ENCODE data around the gene TSHR. TPM values are rescaled to one million over a fixed set of nuclear protein-coding genes. Genes with fewer than 3 reads are reported as not detected.
A peak's percentile ranks its signal among the peaks of the same experiment; 100 is the strongest.
"Not testable (repeated sequence)": the region's sequence is repeated elsewhere in the genome, so short reads cannot be mapped to it uniquely, and the experiment has no call there.

Gene TSHR
- total RNA-seq = not detected

DNA sequence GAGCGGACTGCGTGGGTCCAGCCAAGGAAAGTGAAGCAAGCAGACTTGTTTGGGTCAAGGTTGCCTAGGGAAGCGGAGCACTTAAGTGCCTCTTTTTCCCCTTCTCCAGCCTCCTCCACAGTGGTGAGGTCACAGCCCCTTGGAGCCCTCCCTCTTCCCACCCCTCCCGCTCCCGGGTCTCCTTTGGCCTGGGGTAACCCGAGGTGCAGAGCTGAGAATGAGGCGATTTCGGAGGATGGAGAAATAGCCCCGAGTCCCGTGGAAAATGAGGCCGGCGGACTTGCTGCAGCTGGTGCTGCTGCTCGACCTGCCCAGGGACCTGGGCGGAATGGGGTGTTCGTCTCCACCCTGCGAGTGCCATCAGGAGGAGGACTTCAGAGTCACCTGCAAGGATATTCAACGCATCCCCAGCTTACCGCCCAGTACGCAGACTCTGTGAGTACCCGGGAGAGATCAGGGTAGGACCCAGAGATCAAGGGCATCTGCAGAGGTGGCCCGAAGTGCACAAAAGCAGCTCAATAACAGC lies at the start of gene TSHR:
Gene TSHR (plus strand): TSS at position 206 of the 526 bp plus-strand sequence. CDS start 60 bp downstream, at position 266.
- no peaks in the 10 kb centered on the region for H3K36me3 Mint-ChIP-seq
- H3K4me3 Mint-ChIP-seq = peak within 1 kb of the TSS; percentile 73
- peaks cover 45% of the 10 kb centered on the region for H3K4me1 Mint-ChIP-seq
- H3K27me3 Mint-ChIP-seq = peaks cover 41% of the 10 kb centered on the region
- DNase-seq = no peak
- H3K9me3 Mint-ChIP-seq = no peaks in the 10 kb centered on the region
- H3K27ac Mint-ChIP-seq = no peak within 1 kb of the TSS

DNA sequence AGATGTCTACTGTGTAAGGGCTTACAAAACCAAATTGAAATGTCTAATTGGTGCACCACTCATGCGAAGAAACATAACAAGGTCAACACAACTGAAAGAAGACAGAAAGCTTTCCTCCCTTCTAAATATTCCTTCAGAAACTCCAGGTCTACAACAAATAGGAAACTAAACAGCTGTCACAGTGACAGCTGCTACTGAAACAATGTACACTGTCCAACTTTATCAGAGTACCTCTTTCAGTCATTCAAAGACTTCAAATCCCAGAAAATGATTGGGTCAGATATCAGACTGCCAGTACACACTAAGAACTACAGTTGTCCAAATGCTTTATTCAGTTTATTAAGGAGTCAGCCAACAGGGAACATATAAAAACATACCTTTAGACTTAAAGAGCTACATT lies 49.1 kb upstream of the TSHR start:
- Mint-ChIP-seq H3K4me1 (no peaks in the 10 kb centered on the region), H3K4me3 (no peak overlapping the region), H3K27ac (no peak overlapping the region), H3K27me3 (no peaks in the 10 kb centered on the region), H3K9me3 (no peaks in the 10 kb centered on the region), H3K36me3 (peaks cover 25% of the 10 kb centered on the region)
- no peak for DNase-seq

DNA sequence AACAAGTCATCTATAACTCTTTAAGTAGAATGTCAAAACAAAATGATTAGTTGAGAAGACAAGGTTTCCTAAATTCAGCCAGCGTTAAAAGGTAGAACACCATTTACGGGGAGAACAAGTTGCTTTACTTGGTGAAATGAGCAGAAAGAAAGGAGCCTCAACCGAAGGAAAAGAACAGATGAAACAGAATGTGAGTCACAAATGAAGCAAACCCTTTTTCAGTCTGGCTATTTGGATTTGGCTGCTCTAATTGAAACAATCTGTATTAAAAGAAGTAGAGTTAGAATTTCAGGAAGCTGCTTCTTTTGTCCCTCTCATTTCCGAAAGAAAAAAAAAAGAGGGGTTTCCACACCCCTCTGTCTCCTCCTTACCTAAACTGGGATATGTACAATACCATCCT lies 48.5 kb upstream of the TSHR start:
- Mint-ChIP-seq H3K9me3 (no peaks in the 10 kb centered on the region), H3K4me3 (no peak overlapping the region), H3K4me1 (no peaks in the 10 kb centered on the region), H3K27ac (no peak overlapping the region), H3K27me3 (no peaks in the 10 kb centered on the region), H3K36me3 (peaks cover 25% of the 10 kb centered on the region)
- DNase-seq = no peak

DNA sequence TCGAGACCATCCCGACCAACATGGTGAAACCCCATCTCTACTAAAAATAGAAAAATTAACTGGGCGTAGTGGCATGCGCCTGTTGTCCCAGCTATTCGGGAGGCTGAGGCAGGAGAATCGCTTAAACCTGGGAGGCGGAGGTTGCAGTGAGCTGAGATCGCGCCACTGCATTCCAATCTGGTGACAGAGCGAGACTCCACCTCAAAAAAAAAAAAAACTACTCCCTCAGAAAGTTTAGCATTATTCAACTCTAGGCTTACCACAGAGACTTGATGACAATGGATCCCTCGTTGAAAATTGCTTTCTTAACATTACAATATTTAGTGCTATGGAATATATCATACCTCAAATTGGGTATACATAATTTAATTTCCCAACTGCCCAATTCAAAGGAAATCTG lies 43.4 kb upstream of the TSHR start:
- H3K27me3 Mint-ChIP-seq, DNase-seq, H3K4me1 Mint-ChIP-seq, H3K27ac Mint-ChIP-seq, H3K4me3 Mint-ChIP-seq, H3K9me3 Mint-ChIP-seq: not testable (repeated sequence)
- peaks cover 25% of the 10 kb centered on the region for H3K36me3 Mint-ChIP-seq

DNA sequence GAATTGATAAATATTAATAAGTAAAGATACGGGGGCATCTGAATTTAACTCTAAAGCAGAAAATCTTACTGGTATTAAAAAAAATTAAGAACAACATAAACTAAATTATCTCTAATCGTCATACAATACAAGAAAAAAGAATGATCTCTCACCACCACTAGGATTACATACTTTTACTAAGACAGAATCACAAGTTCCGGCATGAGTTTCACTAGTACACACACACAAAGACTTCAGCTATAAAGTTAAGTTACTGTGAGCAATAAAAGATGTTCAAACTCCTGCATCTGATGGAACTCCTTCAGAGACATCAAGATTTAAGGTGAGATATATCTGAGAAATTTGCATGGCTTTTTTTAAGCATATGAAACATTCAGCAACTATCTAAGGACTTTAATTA lies 35.8 kb upstream of the TSHR start:
- H3K4me3 Mint-ChIP-seq = no peak overlapping the region
- H3K27me3 Mint-ChIP-seq = no peaks in the 10 kb centered on the region
- H3K9me3 Mint-ChIP-seq = no peaks in the 10 kb centered on the region
- peaks cover 6% of the 10 kb centered on the region for H3K4me1 Mint-ChIP-seq
- H3K27ac Mint-ChIP-seq = no peak overlapping the region
- no peak for DNase-seq
- peaks cover 26% of the 10 kb centered on the region for H3K36me3 Mint-ChIP-seq

DNA sequence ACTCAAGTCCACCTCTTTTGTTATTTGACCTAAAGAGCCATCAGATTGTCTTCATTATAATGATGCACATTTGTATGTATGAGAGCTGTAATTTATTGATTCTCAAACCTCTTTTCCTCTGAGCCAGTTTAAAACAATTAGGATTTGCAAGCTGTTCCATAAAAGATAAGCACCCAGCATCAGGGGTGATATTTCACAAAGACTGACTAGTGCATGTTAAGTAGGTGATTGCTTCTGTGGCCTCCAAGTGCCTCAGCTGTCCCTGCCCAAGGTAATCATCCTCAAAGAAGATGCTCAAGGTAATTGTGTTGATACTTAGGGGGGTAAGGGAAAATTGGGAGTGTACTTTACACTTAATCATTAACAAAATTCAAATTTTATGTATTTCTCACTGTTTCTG lies 32.1 kb upstream of the TSHR start:
- Mint-ChIP-seq H3K4me1 (peaks cover 12% of the 10 kb centered on the region), H3K4me3 (no peak overlapping the region), H3K27me3 (no peaks in the 10 kb centered on the region), H3K36me3 (peaks cover 38% of the 10 kb centered on the region), H3K27ac (no peak overlapping the region), H3K9me3 (peaks cover 5% of the 10 kb centered on the region)
- DNase-seq = no peak

DNA sequence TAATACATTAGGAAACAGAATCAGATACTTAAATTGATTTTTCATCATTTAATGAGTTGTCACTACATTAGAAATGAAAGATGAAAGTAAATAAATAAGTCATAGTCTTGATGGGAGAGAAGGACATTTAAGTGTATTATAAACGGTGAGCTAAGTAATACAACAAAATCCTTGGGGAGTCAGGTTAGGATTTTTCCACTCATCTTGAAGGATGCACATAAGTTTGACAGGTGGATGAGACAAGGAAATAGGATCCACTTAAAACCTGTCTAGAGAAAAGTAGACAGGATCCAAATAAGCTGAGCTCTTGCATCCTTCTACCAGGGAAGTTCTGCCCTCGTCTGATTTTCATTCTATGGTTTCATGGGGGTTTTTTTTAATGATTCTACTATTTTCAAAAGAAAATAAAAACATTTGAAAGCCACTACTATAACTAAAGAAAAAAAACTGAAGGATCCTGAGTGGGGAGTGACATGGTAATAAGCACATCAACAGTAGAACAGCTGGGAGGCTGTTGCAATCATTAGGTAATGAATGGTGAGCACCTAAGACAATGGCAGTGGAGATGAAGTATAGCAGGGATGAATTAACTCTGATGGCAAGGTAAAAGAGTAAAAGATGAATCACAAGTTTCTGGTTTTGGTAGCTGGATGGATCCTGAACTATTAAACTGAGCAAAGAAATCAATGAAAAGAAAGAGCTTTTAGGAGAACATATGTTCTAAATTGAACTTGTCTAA lies 30.9 kb upstream of the TSHR start:
- Mint-ChIP-seq H3K36me3 (peaks cover 50% of the 10 kb centered on the region), H3K4me1 (peaks cover 12% of the 10 kb centered on the region), H3K27ac (no peak overlapping the region), H3K4me3 (no peak overlapping the region), H3K27me3 (no peaks in the 10 kb centered on the region), H3K9me3 (peaks cover 8% of the 10 kb centered on the region)
- DNase-seq = no peak

DNA sequence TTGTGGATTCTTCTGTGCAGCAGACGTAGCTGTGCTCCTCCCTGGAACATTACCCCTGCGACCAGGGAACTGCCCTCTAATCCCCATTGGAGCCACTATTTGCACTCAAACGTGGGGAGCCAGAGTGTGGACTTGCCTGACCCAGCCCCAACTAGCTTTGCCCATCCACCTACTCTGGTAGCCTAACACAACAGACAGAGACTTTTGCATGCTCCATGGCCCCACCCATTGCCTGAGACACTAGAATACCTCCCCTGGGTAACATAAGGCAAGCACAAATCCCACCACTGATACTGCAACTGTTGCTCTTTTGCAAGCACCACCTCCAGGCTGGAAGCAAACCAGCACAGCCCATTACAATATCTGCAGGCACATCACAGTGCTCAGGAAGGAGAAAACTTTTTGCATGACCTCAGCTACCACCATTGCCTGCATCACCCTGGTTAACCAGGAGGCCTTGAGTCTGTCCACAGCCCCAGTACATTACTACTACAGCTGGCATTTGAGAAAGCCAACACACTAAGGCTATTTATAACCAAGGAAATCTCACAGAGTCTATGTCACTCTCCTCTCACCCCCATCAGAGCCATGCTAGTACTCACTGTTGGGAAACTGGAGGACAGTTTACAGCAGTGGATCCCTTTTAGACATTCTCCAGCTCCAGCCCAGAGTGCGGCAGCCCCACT lies 28.9 kb upstream of the TSHR start:
- Mint-ChIP-seq H3K4me3 (no peak overlapping the region), H3K9me3 (peaks cover 12% of the 10 kb centered on the region), H3K27ac (no peak overlapping the region), H3K4me1 (peaks cover 29% of the 10 kb centered on the region), H3K36me3 (peaks cover 62% of the 10 kb centered on the region), H3K27me3 (no peaks in the 10 kb centered on the region)
- DNase-seq = no peak

DNA sequence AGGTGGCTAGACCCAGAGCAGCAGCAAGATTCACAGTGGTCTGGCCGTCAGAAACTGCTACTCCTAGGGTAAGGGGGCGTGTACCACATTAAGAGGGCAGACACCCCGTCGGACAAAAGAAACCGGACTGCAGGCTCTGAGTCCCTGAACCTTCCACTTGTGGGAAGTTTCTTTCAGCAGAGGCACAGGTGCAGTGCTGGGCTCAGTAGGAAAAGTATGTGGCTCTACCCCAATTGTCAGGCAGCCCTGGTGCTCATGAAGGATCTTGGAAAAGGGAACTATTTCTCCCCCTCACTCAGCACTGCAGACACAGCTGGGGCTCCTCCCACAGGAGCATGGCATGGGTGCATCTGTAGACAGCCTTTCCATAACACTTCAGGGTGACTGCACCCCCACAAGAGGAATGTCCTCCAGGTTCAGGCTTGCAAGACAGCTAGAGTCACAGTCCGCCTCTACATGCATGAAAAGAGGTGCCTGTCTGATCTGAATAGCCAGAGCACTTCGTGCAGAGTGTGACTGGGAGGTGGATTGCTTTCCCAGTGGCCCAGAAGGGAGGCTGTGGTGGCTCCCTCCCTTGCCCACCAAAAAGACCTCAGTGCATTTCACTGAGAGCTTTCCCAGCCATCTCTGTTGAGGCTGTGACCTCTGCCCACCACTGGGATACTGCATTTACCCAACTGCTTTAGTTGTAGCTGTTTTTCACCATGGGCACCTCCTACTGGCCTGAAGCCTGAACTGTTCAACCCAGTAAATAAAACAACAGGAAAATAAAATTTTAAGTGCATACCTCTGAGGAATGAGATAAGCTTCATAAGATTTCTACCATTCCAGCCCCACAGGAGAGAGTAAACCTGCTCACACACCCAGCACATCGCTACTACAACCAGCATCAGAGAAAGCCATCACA lies 28.1 kb upstream of the TSHR start:
- Mint-ChIP-seq H3K9me3 (peaks cover 12% of the 10 kb centered on the region), H3K36me3 (peaks cover 69% of the 10 kb centered on the region), H3K27me3 (no peaks in the 10 kb centered on the region), H3K4me1 (peaks cover 37% of the 10 kb centered on the region), H3K27ac (no peak overlapping the region), H3K4me3 (no peak overlapping the region)
- DNase-seq = no peak

DNA sequence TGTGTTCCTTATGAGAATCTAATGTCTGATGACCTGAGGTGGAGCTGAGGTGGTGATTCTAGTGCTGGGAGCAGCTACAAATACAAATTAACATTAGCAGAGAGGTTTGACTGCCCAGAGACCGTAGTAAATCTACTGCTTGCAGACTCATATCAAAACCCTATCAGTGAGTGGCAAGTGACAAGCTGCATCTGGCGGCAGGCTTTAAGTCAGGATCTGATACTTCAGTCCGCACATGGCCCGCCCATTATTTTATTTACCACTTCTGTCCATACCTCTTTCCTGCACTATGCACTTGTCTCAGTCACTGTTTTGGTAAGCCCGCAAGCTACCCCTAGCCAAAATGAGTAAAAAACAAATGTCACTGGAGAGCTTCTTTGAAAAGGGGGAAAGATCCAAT lies 25.3 kb upstream of the TSHR start:
- Mint-ChIP-seq H3K4me1 (peaks cover 35% of the 10 kb centered on the region), H3K9me3 (peaks cover 12% of the 10 kb centered on the region), H3K4me3 (peak overlapping the region; percentile 35), H3K36me3 (peaks cover 72% of the 10 kb centered on the region), H3K27me3 (no peaks in the 10 kb centered on the region), H3K27ac (peak overlapping the region; percentile 90)
- no peak for DNase-seq

DNA sequence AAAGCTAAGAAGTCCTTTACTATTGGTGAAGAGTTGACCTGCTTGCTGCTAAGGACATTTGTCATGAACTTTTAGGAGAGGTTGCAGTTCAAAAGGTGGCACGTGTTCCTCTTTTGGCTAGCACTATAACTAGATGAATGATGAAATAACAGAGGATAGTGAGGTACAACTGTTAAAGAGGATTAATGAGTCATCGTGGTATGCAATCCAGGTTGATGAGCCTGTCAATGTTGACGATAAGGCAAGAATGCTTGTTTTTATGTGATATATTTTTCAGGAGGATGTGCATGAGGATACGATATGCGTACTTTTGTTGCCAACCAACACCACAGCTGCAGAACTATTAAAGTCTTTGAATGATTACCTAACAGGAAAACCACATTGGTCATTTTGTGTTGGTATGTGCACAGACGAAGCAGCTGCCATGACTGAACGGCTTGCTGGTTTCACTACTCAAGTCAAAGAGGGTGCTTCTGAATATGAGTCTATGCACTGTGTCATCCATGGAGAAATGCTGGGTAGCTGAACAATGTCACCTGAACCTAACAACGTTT lies 24.5 kb upstream of the TSHR start:
- peaks cover 28% of the 10 kb centered on the region for H3K4me1 Mint-ChIP-seq
- peak overlapping the region; percentile 22 for H3K4me3 Mint-ChIP-seq
- H3K27ac Mint-ChIP-seq = peak overlapping the region; percentile 90
- H3K9me3 Mint-ChIP-seq = peaks cover 9% of the 10 kb centered on the region
- DNase-seq = peak; percentile 59
- no peaks in the 10 kb centered on the region for H3K27me3 Mint-ChIP-seq
- peaks cover 67% of the 10 kb centered on the region for H3K36me3 Mint-ChIP-seq

DNA sequence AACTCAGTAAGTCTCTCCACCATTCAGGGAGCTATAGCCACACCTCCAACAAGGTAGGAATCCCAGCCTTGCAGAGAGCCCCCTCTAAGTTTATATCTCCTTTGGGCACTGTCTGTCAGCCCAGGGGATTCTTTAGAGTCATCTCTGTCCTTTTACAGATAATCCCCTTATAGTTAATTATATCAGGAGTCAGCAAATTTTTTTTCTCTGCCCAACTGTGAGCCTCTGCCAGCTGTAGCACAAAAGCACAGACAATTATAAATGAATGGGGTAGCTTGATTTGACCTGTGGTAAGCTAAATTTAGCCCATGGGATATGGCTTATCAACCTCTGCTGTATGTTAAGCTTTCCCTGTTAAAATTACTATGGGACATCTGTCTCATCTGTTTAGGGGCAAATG lies 22.1 kb upstream of the TSHR start:
- no peak for DNase-seq
- Mint-ChIP-seq H3K27me3 (no peaks in the 10 kb centered on the region), H3K9me3 (peaks cover 8% of the 10 kb centered on the region), H3K4me1 (peaks cover 28% of the 10 kb centered on the region), H3K27ac (no peak overlapping the region), H3K4me3 (no peak overlapping the region), H3K36me3 (peaks cover 57% of the 10 kb centered on the region)

DNA sequence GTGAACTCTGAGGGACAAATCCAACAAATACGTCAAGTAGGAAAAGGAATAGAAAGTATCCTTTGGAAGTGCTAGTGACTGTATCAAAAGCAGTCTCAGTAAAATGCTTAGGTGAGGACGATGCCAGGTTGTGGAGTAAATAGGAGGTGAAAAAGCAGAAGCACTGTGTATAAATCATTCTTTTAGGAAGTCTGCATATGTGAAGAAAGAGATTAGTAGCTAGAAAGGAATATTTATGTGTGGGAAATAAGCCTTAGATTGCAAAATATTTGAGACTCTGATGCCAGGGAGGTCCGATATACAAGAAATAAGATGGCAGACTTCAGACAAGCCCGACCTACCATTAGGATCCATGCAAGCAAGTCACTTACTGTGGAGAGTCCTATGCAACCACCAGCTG lies 21.7 kb upstream of the TSHR start:
- no peak for DNase-seq
- Mint-ChIP-seq H3K27ac (no peak overlapping the region), H3K9me3 (peaks cover 5% of the 10 kb centered on the region), H3K27me3 (no peaks in the 10 kb centered on the region), H3K36me3 (peaks cover 53% of the 10 kb centered on the region), H3K4me3 (no peak overlapping the region), H3K4me1 (peaks cover 28% of the 10 kb centered on the region)

DNA sequence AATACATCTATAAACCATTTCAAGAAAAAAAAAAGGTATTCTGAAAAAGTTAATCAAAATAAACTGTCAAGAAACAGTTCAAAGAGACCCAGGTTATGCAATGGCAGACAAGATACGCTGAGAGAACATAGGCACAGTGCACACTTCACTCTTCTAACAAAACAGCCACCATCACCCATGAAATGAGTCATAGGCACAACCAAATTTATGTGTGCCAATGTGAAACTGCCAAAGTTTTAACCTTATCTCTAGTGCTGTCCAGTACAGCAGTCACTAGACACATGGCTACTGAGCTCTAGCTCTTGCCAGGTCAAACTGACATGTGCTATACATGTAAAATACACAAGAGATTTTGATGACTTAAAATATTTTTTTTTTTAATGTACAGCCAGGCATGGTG lies 15.3 kb upstream of the TSHR start:
- Mint-ChIP-seq H3K27me3 (no peaks in the 10 kb centered on the region), H3K4me1 (peaks cover 24% of the 10 kb centered on the region), H3K4me3 (peak overlapping the region; percentile 52), H3K36me3 (peaks cover 5% of the 10 kb centered on the region), H3K9me3 (no peaks in the 10 kb centered on the region), H3K27ac (no peak overlapping the region)
- no peak for DNase-seq
